NCI-H748 (cell line): ENCODE results near the gene RRAS.
"Not testable (repeated sequence)": the region's sequence is repeated elsewhere in the genome, so short reads cannot be mapped to it uniquely, and the experiment has no call there.

Experiments used
- DNase-seq: peaks from one replicate; lab custom pipeline; 2025; ENCODE audit not compliant: unreplicated experiment; lab: John Stamatoyannopoulos, UW

RRAS gene

DNA sequence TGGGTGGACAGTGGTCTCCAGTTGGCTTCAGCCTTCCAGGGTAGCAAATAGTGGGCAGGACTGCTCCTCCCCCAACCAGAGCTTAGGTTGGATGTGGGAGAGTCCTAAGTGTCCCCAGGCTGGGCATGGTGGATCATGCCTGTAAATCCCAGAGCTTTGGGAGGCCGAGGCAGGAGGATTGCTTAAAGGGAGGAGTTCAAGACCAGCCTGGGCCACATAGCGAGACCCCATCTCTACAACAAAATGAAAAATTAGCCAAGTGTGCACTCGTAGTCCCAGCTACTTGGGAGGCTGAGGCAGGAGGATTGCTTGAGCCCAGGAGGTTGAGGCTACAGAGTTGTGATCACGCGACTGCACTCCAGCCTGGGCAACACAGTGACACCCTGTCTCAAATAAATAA lies 7.4 kb downstream of the RRAS start:
- no peak for DNase-seq

DNA sequence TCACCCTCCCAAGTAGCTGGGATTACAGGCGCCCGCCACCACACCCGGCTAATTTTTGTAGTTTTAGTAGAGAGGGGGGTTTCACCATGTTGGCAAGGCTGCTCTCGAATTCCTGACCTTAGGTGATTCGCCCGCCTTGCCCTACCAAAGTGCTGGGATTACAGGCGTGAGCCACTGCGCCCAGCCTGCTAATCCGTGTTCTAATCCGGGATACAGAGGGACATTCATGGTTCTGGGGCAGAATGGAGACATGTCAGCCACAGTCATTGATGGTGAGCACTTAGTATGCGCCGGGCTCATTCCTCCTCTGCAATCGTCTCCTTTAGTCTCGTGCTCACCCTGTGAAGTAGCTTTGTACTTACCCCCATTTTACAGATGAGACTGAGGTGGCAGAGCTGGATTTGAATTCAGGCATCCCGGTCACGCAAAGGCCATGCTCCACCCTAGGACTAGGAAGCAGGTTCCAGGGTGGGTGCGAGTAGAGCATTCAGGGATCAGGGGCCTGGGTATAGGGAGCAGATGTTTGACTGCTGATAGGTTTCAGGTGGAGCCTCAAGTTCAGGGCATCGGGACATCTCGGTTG lies 8.2 kb downstream of the RRAS start:
- no peak for DNase-seq

DNA sequence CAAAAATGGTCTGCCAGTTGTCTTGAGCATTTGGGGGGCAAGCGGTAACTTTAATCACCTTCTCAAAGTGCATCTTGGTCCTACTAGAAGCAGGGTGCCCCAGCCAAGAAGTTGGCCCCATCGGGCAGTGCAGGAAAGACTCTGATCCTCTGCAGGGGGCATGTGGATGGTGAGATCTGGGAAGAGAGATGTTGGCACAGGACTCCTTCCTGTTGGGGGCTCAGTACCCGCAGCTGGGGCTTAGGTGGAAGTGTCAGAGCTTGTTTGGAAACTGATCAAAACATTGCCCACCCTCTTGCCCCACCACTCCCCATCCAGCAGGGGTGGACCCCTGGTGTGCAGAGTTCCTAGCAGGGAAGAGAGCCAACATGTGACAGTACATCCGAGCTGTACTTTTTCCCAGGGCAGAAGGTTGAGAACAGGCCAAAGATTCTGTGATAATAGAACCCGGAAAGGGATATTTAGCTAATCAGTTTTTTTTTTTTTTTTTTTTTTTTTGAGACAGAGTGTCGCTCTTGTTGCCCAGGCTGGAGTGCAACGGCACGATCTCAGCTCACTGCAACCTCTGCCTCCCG lies 8.8 kb downstream of the RRAS start:
- DNase-seq, result no peak

DNA sequence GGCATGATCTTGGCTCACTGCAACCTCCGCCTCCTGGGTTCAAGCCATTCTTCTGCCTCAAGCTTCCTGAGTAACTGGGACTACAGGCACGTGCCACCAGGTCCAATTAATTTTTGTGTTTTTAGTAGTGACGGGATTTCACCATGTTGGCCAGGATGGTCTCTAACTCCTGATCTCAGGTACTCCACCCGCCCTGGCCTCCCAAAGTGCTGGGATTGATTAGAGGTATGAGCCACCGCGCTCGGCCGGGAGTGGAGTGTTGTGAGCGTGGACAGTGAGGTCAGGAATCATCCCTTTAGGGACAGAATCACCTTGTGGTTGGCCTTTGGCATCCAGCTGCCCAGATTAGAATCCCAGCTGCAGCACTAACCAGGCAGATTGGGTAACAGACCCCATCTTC lies 10.3 kb downstream of the RRAS start:
- no peak for DNase-seq

DNA sequence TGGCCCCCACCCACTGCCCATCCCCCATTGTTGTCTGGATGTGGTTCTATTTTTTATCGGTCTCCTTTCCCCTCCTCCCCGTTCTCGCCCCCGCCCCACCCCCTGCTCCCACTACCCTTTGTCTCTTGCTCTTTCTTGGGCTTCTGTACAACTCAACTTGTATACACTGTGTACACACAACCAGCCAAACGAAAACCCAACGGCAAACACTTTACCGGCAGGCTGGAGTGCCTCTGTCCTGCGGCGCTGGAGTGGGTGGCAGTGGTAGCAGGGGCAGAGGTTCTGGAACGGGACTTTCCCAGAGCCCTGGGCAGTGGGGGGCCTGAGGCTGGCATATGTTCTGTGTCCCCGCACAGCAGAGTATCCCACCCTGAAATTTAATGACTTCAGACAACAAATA lies 13.7 kb downstream of the RRAS start:
- DNase-seq, result no peak

DNA sequence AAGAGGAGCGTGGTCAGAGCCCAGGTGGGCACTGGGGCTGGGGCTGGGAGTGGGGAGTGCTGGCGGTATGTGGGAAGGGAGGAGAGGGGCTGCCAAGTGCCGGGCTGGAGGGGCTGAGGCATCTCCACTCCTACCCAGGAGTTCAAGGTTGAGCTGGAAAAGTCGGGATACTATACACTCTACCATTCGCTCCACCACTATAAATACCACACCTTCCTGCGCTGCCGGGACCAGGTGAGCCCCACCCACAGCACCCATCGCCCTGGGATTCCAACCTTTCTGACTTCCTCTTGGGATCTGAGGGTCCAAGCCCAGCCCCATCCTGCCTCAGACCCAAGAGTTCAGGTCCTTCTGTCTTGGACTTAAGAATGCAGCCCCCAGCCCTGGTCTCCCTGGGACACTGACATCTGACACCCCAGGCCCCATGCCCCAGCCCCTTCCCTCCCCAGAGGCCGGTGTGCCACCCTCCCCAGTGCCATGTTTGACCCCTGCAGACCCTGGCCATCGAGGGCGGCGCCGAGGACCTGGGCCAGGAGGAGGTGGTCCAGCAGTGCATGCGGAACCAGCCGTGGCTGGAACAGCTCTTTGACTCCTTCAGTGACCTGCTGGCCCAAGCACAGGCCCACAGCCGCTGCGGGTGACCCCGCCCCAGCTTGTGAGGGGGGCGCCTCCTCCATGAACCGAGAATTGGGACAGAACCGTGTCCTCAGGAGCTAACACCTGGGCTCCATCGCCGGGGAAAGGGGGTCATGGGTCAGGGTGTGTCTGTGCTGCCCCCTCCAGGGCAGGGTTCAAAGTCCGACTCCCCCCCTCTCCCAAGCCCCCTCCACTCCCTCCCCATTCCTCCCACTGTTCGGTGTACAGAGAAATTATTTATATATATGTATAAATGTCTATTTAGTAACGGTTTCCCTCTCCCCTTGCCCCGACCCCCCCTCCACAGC lies 14.7 kb downstream of the RRAS start:
- no peak for DNase-seq

DNA sequence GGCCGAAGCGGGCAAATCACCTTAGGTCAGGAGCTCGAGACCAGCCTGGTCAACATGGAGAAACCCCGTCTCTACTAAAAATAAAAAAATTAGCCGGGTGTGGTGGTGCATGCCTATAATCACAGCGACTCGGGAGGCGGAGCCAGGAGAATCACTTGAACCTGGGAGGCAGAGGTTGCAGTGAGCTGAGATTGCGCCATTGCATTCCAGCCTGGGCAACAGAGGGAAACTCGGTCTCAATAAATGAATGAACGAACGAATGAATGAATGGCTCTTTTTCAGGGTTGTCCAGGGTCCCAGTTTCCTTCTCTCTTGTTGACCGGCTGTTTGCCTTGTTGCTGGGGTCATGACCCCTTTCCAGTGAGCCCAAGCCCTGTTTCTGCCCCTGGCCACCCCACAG lies 22.1 kb downstream of the RRAS start:
- not testable (repeated sequence) for DNase-seq

DNA sequence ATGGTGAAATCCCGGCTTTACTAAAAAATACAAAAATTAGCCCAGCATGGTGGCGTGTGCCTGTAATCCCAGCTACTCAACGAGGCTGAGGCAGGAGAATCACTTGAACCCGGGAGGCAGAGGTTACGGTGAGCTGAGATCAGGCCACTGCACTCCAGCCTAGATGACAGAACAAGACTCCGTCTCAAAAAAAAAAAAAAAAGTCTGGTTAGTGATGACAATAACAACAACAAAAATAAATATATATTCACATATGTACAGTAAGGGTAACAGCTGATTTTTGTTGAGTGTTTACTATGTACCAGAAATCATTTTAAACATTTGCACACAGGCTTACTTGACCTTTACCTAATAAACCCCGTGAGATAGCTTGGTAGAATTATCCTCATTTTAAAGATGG lies 23.0 kb downstream of the RRAS start:
- DNase-seq, result no peak

DNA sequence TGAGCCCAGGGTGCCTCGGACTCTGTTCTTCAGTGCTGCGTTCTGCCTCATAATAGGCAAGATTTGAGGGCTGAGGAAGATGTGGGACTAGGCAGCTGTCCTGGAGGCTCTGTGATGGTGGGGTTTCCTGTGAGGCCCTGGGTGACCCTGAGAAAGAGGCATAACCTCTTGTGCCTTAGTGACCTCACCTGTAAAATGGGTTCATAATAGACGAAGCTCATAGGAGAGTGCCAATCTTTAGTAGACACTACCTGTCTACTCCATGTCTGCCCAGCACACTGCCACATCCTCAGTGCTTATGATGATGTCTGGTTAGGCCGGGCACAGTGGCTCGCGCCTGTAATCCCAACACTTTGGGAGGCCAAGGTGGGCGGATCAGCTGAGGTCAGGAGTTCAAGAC lies 23.4 kb downstream of the RRAS start:
- no peak for DNase-seq

DNA sequence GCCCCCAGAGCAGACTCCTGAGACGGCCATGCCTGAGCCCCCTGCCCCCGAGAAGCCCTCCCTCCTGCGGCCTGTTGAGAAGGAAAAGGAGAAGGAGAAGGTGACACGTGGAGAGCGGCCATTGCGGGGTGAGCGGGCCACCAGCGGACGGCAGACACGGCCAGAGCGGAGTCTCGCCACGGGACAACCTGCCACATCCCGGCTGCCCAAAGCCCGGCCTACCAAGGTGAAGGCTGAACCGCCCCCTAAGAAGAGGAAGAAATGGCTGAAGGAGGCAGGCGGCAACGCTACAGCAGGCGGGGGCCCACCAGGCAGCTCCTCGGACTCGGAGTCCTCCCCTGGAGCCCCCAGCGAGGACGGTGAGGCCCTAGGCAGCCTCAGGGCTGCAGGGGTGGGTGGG lies 24.1 kb downstream of the RRAS start:
- DNase-seq, result no peak

DNA sequence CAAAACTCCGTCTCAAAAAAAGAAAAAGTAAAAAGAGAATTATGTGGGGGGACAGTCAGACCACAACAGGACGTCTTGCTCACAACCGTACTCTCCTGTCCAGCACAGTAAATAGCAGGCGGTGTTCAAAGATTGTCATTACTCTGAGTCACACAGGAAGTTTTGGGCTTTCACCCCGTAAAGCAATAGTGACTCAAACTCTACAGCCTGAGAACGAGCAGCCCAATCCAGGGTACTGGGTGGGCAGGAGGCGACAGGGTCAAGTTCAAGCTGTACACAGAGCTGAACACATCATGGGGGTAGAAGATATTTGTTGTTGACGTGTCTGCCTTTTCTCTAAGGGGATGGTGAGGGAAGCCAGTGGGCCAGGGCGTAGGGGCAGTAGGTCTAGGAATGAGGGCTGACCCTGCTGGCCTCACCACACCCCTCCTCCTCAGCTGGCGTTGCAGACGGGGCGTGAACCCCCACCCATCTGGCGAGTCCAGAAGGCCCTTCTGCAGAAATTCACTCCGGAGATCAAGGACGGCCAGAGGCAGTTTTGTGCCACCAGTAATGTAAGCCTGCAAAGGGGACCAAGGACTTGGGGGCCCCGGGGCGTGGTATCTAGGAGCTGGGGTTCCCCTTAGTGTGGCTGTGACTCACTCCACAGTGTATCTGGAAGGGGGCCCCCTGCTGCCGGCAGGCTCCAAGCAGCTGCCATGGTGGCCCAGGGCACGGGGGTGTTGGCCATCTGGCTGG lies 25.7 kb downstream of the RRAS start:
- no peak for DNase-seq

DNA sequence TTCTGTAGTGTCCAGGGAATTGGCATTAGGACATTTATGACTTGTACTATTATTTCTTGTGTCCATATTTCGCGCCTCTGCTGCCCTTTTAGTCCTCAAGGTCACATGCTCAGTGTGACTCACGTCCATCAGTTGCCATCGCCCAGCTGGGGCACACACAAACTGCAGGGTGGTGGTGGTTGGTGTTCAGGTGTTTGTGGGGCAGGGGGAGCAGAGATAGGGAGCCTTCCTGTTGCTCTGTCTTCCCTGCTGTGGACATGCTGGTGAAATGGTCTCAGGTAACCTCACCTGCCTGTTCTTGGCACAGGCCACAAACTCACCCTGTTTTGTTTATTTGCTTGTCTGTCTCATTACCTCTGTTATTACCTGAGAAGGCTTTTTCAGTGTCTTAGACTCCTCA lies 26.6 kb downstream of the RRAS start:
- DNase-seq, result no peak

DNA sequence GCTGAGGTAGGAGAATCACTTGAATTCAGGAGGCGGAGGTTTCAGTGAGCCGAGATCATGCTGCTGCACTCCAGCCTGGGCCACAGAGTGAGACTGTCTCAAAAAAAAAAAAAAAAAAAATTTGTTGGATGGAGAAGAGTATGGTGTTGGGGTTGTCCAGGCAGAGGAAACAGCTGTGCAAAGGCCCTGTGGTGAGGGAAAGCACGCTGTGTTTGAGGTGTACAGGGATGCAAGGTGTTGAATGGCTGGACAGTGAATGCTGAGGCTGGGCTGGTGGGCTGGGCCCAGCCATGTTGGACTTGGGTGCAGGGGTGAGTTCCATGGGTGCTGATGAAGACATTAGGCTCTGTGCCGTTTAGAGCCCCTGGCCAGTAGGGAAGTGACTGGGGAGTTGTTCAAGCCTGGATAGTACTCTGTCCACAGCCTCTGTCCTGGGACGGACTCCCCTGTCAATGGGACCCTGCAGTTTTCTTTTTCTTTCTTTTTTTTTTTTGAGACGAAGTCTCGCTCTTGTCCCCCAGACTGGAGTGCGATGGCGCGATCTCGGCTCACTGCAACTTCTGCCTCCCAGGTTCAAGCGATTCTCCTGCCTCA lies 30.3 kb downstream of the RRAS start:
- no peak for DNase-seq

DNA sequence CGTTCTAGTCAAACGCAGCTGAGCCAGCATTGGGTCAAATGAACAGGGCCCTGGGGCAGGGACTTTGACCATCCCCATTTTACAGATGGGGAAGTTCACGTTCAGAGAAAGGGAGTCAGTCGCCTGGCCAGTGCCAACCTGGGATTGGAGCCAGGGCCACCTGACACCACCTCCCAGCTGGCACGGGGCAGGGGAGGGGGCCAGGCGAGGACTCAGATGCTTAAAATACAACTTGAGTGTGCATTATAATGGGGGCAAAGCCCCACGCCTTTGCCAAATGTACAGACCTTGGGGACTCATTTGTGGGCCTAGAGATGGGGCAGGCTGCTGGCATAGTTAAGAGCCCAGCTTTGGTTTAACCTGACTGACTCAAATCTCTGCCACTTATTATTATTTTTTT lies 34.3 kb downstream of the RRAS start:
- no peak for DNase-seq

DNA sequence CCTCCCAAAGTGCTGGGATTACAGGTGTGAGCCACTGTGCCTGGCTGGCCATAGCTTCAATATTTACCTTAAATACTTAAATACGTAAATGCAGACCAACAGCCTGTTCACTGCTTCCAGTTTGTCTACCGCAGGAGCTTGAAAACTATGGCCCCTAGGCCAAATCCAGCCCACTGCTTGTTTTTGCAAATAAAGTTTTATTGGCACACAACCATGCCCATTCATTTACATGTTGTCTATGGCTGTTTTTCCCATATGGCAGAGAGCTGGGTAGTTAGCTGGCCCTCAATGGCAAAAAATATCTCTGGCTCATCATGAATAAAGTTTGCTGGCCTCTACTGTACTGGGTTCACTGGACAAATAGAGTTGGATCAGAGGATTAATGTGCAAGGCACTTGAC lies 37.1 kb downstream of the RRAS start:
- no peak for DNase-seq

DNA sequence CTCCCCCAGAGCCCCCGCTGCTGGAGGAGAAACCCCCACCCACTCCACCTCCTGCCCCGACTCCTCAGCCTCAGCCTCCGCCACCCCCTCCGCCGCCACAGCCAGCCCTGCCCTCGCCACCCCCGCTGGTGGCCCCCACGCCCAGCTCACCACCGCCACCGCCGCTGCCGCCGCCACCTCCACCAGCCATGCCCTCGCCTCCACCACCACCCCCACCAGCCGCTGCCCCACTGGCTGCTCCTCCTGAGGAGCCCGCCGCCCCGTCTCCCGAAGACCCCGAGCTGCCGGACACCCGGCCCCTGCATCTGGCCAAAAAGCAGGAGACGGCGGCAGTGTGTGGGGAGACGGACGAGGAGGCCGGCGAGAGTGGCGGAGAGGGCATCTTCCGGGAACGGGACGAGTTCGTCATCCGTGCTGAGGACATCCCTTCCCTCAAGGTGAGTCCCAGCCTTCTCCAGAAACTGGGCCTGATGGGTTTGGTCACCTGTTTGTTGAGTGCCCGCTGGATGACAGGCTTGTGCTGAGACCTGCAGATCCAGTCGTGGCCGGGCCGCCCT lies 38.4 kb downstream of the RRAS start:
- no peak for DNase-seq

DNA sequence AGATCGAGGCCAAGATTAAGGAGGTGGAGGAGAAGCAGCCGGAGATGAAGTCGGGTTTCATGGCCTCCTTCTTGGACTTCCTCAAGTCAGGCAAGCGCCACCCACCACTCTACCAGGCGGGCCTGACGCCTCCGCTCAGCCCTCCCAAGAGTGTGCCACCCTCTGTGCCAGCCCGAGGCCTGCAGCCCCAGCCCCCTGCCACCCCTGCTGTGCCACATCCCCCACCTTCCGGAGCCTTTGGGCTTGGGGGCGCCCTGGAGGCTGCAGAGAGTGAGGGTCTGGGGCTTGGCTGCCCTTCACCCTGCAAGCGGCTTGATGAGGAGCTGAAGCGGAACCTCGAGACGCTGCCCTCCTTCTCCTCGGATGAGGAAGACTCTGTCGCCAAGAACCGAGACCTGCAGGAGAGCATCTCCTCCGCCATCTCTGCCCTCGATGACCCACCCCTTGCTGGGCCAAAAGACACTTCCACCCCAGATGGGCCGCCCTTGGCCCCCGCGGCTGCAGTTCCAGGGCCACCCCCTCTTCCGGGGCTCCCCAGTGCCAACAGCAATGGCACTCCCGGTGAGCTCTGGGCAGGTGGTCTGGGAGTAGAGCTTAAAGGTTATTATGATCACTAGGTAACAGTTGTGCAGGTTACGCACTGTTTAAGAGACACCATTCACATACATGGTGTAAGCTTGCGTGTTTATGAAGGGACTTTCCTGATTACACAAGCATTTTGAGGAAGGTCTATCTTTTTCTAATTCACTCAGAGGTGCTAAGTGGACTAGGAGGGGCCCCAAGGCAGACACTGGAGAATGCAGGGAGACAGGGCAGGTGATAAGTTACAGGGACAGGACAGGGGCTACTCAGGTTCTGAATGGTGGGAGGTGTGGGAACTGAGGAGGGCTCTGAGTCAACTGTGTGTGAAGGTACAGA lies 40.3 kb downstream of the RRAS start:
- no peak for DNase-seq

DNA sequence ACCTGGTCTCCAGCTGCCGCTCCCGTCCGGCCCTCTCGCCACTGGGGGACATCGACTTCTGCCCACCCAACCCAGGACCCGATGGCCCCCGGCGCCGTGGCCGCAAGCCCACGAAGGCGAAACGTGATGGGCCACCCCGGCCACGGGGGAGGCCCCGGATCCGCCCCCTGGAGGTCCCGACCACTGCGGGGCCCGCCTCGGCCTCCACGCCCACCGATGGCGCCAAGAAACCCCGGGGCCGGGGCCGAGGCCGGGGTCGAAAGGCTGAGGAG lies 42.3 kb downstream of the RRAS start:
- DNase-seq, result no peak

DNA sequence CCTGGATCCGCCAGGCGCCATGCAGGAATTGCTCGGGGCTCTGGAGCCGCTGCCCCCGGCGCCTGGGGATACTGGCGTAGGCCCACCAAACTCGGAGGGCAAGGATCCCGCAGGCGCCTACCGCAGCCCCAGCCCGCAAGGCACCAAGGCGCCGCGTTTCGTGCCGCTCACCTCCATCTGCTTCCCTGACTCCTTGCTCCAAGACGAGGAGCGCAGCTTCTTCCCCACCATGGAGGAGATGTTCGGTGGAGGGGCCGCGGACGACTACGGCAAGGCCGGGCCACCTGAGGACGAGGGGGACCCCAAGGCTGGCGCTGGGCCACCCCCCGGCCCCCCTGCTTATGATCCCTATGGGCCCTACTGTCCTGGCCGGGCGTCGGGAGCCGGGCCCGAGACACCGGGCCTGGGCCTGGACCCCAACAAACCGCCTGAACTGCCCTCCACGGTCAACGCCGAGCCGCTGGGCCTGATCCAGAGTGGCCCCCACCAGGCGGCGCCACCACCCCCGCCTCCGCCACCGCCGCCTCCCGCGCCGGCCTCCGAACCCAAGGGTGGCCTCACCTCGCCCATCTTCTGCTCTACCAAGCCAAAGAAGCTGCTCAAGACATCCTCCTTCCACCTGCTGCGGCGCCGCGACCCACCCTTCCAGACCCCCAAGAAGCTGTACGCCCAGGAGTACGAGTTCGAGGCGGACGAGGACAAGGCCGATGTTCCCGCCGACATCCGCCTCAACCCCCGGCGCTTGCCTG lies 42.8 kb downstream of the RRAS start:
- no peak for DNase-seq

DNA sequence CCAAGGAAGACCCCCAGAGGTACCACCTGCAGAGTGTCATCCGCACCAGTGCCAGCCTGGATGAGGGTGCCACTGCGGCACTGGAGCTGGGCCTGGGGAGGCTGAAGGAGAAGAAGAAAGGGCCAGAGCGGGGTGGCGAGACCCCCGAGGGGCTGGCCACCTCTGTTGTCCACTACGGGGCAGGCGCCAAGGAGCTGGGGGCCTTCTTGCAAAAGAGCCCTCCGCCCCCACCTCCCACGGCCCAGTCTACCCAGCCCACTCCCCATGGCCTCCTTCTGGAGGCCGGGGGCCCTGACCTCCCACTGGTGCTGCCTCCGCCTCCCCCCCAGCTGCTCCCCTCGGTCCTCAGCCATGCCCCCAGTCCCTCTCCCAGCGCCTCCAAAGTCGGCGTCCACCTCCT lies 43.5 kb downstream of the RRAS start:
- no peak for DNase-seq
